Measurements from ENCODE around the gene ROR2.

ROR2 gene

DNA sequence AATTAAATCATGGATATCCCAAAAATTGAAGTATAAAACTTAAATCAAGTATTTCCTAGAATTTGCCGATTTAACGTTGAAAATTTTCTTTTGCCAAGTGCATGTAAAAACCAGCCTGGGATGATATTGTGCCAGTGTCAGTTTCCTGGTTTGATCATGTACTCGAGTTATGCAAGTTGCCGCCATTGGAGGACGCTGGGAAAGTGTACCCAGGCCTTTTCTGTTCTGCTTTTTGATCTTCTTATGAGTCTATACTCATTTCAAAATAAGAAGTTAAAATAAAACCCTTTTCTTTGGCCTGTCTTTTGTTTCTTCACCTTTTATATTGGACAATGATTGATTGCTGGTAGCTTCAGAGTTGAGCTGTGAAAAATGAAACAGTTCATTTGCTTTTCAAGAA lies 433.3 kb downstream of the ROR2 start:
- DNase-seq (ENCODE audit: low read depth): no peak

DNA sequence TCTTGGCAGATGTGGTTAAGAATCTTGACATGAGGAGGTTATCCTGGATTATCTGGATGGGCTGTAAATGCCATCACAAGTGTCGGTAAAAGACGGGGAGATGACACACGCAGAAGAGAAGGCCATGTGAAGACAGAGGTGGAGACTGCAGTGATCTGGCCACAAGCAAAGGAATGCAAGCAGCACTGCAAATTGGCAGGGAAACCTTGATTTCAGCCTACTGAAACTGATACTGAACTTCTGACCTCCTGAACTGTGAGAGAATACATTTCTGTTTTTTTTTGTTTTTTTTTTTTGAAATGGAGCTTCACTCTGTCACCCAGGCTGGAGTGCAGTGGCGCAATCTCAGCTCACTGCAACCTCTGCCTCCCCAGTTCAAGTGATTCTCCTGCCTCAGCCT lies 433.9 kb downstream of the ROR2 start:
- DNase-seq (ENCODE audit: low read depth): no peak

DNA sequence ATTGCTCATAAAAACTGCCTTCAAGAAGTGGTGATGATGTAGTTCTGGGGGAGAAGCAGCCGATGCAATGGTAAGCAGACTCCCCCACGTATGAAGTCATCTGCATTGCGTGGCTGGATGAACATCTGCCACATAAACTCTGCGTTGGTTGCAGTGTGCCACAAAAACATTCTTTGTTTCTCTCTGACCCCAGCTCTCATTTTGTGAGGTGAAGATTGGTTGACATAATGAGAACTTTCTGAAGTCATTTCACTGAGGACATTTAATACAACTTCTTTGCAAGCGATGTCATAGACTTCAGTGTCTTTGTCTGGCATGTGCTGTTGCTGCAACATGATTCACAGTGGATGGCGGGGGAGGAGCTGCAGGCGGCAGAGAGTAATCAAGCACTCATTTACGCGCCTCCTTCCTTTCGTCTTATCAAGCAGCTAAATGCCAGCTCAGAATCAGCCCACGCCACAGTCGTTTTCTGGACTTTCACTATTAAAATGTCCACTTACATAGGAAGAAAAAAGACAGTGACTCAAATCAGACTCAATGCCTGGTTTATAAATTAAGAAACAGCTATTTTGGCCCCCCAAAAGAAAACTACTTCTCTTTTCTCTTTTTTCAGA lies 434.8 kb downstream of the ROR2 start:
- DNase-seq (ENCODE audit: low read depth): no peak
